ENCODE measurements around the gene BMPR1A.
A peak's percentile ranks its signal among the peaks of the same experiment; 100 is the strongest.
"Not testable (repeated sequence)": the region's sequence is repeated elsewhere in the genome, so short reads cannot be mapped to it uniquely, and the experiment has no call there.

BMPR1A gene

DNA sequence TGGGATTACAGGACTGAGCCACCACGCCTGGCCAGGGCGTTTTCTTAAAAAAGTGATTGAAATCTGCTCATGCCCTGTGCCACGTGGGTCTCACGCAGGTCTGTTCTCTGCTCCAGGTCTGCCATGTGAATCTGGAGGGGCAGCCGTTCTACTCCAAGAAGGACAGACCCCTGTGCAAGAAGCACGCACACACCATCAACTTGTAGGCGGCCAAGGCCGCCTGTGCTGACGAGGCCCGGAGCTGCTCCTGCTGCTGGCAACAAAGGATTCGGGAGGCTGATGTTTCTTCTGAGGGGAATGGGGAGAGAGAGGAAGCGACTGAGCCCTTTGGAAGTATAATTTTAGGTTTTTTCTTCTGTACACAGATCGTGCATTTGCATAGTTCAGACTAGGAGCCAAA is 23.6 kb upstream of the BMPR1A start:
- DNase-seq = no peak

DNA sequence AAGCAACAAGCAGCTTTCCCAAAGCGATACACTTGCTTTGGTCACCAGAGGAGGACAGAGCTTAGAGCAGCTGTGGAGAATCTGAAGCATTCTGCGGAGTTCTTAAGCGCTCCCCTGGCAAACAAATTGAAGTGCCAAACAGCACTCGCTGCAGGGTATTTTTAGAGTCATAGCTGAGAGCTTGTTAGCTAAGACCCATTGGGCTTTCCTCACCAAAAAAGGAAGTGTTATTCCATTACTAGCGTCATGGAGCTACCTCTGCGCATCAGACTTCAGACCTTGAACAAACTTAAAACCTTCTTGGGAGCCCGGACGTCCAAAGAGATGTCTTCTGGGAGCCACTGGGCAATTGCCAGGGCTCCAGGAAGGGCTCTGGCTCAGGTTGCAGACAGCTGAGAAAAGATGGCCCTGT is 23.2 kb upstream of the BMPR1A start:
- no peak for DNase-seq

DNA sequence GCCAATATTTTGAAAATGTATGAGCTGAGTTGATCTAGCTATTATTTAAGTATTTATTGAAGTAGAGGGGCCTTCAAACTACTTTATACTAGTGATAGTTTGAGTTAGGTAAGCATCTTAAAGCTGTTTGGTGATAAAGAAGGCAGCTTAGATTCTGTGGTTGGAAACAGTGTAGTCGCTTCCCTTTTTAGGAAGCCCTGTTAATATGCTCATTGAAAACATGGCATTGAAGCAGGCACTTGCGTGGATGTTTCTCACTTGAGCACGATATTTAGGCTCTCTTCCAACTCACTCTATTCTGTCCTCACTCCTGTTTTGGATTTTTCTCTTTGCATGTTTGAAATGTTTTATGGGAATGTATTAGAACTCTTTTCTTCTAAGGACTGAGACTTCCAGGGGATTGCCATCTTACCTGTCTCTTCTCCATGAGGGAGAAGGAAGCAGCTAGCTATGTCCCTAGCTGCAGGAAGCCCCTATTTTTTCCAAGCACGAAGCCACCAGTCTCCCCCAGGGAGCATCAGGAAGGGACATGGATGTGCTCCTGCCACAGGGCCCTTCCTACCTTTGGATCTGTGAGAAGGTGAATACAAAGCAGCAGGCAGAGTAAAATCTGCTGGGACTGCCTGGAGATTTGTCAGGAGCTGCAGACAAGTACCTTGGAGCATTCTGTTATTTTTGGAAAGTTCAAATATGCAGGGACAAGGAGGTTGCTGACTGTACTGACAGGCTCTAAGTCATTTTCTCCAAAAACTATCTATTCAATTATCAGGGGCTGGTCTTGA is 22.0 kb upstream of the BMPR1A start:
- no peak for DNase-seq

- not testable (repeated sequence) for DNase-seq
These were observed 21.1 kb upstream of the BMPR1A start for GRCh38 chr10:86735278-86735677.

DNA sequence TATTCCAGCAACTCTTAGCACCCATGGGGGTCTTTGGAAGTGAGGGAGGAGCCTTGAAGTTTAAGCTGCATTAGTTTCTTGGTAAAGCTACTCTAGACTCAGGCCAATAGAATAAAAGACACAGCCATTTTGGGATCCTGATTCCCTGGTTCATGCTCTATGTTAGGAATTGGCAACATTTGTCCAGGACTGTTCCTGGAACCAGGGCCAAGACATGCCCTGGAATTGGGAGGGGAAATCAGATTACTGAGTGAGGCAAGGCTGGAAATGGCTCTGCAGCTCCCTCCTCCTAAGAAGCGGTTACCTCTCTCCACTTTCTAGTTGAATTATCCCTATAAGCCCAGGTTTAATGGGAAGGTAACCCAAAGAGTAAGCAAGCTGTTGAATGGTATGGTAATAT is 14.2 kb upstream of the BMPR1A start:
- no peak for DNase-seq

DNA sequence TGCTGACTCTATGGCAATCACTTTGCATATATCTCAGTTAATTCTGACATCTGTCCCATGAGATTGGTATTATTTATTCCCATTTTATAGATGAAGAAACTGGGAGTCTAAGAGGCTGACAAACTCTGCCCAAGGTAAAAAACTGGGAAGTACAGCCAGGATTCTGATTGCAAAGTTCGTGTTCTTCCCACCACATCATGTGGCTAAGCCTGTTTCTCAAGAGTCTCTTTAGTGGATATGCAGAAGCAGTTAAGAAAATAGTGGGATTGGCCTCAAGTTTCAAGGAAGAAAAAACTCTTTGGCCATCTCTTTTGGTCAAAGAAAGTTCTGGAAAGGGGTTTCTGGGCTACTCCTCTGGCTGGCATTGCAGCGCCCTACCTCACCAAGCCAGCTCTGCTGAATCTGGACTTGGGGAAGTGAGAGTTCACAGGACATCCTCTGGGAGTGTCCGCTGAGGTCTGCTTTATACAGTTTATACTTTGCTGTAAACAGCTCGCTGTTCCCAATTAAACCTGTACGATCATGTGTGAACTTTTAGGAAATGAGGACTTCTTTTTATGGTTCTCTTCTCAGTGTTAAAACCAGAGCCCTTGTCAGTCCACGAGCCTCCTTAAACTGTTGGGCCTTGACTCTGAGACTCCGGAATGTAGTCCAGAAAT is 12.2 kb upstream of the BMPR1A start:
- no peak for DNase-seq

GRCh38 chr10:86747796-86748581 is 8.4 kb upstream of the BMPR1A start:
- DNase-seq = no peak

DNA sequence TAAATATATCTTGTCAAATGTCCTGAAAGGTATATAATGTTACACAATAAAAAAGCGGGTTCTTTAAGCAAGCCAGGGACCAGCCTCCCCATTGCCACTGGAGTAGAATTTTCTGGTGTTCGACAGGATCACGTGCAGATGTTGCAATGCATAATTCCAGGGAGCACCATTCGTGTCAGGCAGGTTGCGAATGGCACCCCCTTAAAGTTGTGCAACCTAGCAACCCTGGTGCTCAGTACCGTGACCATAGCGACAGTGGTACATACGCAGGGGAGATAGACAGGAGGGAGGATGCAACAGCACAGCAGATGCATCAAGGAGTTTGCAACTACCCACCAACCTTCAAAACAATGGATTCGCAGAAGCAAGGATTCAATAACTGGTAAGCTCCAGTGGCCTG is 6.6 kb upstream of the BMPR1A start:
- DNase-seq = no peak

- DNase-seq = no peak
These were observed 4.9 kb upstream of the BMPR1A start for GRCh38 chr10:86751477-86751876.

DNA sequence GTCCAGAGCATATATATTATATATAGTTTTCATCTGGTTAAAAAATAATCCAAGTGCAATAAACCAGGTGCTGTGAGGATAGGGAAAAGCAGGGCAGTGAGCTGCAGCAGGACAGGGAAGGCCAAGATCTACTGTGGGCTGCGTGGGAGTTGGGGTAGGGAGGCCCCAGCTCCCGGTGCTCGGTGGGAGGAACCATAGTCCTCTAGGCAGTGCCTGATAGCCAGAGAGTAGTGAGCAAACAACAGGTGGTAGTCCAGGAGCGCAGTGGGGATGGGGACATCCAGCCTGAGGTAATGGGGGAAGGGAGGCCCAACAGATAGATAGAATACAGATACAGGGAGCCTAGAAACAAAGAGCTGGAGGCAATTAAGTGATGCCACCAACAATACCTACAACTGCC is 4.1 kb upstream of the BMPR1A start:
- DNase-seq = no peak

DNA sequence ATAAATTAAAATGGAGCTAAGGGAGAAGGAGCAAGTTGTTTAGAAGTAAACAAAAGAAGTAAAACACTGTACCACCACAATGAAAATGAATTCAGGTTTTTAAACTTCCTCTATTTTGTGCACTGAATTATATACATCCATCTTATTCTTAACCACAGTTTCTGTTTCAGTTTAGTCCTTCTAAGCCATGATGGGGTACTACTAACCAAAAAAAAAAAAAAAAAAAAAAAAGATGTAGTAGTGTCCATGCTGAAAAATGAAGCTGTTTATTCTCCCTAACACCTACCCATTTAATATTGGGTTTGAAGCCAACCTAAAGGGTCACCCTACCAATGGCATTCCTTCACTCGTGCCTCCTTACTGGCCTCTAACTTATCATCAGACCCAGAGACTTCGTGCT is 3.4 kb upstream of the BMPR1A start:
- no peak for DNase-seq

GRCh38 chr10:86753638-86754434 is 2.6 kb upstream of the BMPR1A start:
- DNase-seq = no peak

GRCh38 chr10:86755454-86755739 is 1.0 kb upstream of the BMPR1A start:
- DNase-seq = no peak

DNA sequence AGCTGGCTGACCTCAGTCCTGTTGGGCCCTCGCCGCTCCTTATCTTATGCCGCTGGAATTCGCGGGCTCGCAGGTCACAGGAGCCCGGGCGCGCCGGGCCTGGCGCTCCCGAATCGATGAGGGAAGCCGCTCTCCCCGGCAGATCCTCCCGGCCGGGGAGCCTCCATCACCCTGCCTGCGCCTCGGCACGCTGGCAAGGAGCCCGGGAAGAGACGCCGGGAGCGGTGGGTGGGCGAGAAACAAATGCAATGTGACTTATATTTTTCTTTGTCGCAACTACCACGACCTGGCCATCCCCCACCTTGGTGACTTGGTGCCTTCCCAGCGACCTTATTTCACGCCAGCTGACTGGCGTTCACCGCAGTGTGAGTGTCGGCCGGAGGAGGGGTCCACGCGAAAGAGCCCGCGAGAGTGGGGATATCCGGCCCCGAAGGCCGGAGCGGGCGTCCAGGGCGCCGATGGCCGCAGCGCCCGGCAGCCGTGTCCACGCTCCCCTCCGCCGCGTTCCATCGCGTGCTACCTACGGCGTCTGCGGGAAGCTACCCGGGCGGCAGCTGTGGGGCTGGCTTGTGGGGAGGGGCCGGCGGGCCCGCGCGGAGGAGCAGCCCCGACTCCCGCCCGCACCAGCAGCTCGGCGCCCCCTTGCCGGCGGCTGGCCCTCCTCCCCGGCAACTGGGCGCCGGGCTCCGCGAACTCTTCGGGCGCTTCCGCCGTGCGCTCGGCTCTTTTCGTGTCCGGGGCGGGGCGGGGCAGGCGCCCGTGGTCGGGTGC is 494 bp upstream of the BMPR1A start:
- peak; percentile 56 for DNase-seq

- DNase-seq = no peak
These were observed 924 bp downstream of the BMPR1A start for GRCh38 chr10:86757113-86757972.

DNA sequence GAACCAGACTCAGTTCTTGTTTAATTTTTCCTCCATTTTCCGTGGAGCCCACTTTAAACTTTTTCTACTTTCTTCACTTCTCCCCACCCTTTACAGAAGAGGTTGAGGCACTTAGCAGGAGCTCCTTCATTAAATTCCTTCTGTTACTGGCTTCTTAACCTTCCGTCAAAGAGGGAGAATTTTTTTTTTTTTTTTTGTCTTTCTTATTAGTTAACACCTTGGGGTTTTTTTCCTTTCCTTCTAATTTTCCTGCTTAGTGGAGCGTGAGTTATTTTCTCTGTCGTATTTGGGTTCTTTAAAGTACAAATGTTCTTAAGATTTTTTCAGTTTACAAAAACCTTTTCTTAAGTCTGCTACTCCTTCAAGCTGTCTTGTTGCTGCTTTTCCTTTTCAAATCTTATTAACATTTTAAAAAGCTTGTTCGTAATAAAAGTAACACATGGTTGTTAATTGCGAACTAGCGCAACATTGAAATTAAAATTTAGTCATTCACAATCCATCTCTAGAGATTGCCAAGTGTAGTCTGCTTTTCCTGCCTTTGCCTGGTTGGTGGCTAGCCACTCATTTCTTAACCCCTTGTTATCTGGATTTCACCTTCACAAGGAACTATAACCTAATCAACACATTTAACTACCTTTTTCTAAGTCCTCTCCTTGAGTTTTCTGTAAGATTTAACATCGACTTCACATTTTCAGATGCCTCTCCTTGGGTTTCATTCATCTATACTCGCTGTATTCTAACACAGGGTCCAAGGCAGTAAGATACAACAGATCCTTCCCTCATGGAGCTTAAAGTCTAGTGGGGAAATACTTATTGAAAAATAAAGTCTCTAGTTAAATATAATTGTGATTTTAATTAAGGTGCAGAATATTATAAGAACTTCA is 2.0 kb downstream of the BMPR1A start:
- DNase-seq = no peak

GRCh38 chr10:86759073-86759672 is 2.8 kb downstream of the BMPR1A start:
- no peak for DNase-seq

DNA sequence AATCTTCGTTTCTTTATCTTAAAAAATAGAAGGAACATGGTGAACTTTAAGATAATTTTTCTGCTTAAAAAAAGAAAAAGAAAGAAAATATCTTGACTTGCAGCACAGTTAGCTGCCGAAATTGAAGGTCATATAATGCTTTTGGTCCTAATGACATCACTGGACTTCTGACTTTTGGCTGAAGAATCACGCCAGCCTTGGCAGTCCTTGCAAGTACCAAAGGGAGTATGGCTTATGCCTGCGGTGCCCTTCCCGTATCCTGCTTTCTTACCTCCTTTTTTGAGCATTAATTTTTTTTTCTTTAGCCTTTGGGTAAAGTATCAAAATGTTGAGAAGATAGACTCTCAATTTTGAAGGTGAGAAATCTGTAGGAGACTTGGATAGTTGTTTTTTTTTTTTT is 7.0 kb downstream of the BMPR1A start:
- no peak for DNase-seq

DNA sequence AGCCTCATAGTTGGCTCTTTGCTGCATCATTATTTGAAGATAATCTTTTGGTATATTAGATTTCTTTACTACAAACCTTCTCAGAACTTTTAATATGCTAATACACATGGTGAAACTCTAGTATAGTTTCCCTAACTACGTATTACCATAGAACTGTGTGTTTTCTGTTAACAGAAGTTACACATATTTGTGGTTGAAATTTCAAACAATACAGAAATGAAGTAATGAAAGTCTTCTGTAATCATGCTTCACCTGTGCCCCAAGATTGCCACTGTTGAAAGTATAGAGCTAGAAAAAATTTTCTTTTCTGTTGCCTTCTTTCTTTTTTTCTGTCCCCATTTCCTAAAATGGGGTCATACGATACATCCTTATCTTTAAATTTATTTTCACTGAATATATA is 9.1 kb downstream of the BMPR1A start:
- DNase-seq = no peak
